OCI-LY1 (cell line): ENCODE results near the gene TOMM22.

Source experiments
- H2AFZ ChIP-seq: fragments of 200-600 bp; sonication (generic), shearing (Covaris generic); 2 replicates; pipeline ENCODE4 v1.6.0; 2014; ENCODE audit warnings: antibody characterized with exemption, mild to moderate bottlenecking, low read length
- H3F3A ChIP-seq: fragments of 200-600 bp; sonication (generic), shearing (Covaris generic); 2 replicates; pipeline ENCODE4 v1.6.0; 2014; ENCODE audit warnings: mild to moderate bottlenecking, antibody characterized with exemption, low read length, moderate library complexity; ENCODE audit not compliant: insufficient read depth
- H3K27ac ChIP-seq: fragments of 200-600 bp; sonication (generic); 2 replicates; pipeline ENCODE4 v1.5.1; 2014; ENCODE audit warnings: low read length, mixed run types, mild to moderate bottlenecking, low read depth; ENCODE audit not compliant: poor library complexity, severe bottlenecking
- H3K27me3 ChIP-seq: fragments of 200-600 bp; sonication (generic); 2 replicates; pipeline ENCODE4 v1.6.0; 2014; ENCODE audit warnings: antibody characterized with exemption, mild to moderate bottlenecking, low read length, moderate library complexity; ENCODE audit not compliant: insufficient read depth
- H3K36me3 ChIP-seq: fragments of 200-600 bp; sonication (generic); 2 replicates; pipeline ENCODE4 v1.6.1; 2014; ENCODE audit warnings: mild to moderate bottlenecking, antibody characterized with exemption, low read length, moderate library complexity, mixed read lengths; ENCODE audit not compliant: insufficient read depth
- H3K4me1 ChIP-seq: fragments of 200-600 bp; sonication (generic); 2 replicates; pipeline ENCODE4 v1.5.1; 2014; ENCODE audit warnings: mild to moderate bottlenecking, low read length, moderate library complexity; ENCODE audit not compliant: insufficient read depth, severe bottlenecking
- H3K4me2 ChIP-seq: fragments of 200-600 bp; sonication (generic), shearing (Covaris generic); 2 replicates; pipeline ENCODE4 v1.6.1; 2014; ENCODE audit warnings: low read length
- H3K4me3 ChIP-seq: fragments of 200-600 bp; sonication (generic); 2 replicates; pipeline ENCODE4 v1.5.1; 2014; ENCODE audit warnings: low read length, low read depth, mild to moderate bottlenecking, mixed read lengths; ENCODE audit not compliant: poor library complexity, severe bottlenecking
- H3K79me2 ChIP-seq: fragments of 200-600 bp; shearing (Covaris generic); 2 replicates; pipeline ENCODE4 v1.6.1; 2016; ENCODE audit warnings: mixed run types, low read length, mixed read lengths; ENCODE audit not compliant: insufficient read depth
- H3K9ac ChIP-seq: fragments of 200-600 bp; sonication (generic), shearing (Covaris generic); 2 replicates; pipeline ENCODE4 v1.6.1; 2014; ENCODE audit warnings: mild to moderate bottlenecking, low read length, mixed read lengths
- H3K9me2 ChIP-seq: fragments of 200-600 bp; sonication (generic), shearing (Covaris generic); 2 replicates; pipeline ENCODE4 v1.6.1; 2014; ENCODE audit warnings: low read depth, mild to moderate bottlenecking, low read length, mixed read lengths
- H3K9me3 ChIP-seq: fragments of 200-600 bp; shearing (Covaris generic); 2 replicates; pipeline ENCODE4 v1.6.1; 2014; ENCODE audit warnings: low read length, mixed read lengths
- H4K20me1 ChIP-seq: fragments of 200-600 bp; sonication (generic), shearing (Covaris generic); 2 replicates; pipeline ENCODE4 v1.6.0; 2016; ENCODE audit warnings: mild to moderate bottlenecking, low read length; ENCODE audit not compliant: insufficient read depth
- EZH2 ChIP-seq: fragments of 200-600 bp; sonication (generic), shearing (Covaris generic); IDR thresholded peaks from 2 replicates; pipeline ENCODE4 v1.8.0; 2017; ENCODE audit warnings: borderline replicate concordance, mixed run types, mild to moderate bottlenecking, antibody characterized with exemption, low read length, moderate library complexity, mixed read lengths
- TF ChIP-seq, protein P1 (sequence below): fragments of 200-600 bp; sonication (generic), shearing (Covaris generic); IDR thresholded peaks from 2 replicates; pipeline ENCODE4 v1.5.1; 2017; ENCODE audit warnings: mild to moderate bottlenecking, antibody characterized with exemption, low read length, moderate library complexity, mixed read lengths

Gene TOMM22

DNA sequence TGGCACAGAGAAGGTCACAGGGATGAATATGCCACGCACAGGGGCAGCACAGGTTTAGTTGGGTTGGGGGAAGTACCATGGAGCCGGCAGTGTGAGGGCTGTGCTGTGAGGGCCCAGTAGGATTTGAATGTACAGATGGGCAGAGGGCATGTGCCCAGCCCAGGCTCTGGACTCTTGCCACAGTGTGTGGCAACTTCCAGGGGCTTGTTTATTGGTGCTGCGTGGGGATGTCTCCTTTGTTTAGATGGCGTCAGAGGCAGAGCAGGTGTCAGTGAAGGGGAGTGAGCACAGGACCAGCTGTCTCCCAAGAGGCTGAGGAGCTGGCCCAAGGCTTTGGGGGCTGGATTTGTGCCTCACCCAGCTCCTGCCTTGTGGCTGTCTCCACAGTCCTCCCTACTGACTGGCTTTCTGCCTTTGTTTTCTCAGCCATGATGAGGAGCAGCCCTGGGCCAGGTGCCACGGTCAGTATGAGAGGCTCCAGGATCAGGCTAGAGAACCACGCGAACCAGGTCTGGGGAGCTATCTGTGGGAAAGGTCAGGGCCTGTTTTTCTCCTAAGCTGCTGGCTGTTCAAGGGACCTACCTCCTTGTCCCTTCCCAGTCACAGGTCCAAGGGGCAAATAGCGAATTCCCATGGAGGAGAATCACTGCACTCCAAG is 52.1 kb downstream of the TOMM22 start:
- TF ChIP-seq EZH2 = no peak
- TF ChIP-seq, protein P1, sequence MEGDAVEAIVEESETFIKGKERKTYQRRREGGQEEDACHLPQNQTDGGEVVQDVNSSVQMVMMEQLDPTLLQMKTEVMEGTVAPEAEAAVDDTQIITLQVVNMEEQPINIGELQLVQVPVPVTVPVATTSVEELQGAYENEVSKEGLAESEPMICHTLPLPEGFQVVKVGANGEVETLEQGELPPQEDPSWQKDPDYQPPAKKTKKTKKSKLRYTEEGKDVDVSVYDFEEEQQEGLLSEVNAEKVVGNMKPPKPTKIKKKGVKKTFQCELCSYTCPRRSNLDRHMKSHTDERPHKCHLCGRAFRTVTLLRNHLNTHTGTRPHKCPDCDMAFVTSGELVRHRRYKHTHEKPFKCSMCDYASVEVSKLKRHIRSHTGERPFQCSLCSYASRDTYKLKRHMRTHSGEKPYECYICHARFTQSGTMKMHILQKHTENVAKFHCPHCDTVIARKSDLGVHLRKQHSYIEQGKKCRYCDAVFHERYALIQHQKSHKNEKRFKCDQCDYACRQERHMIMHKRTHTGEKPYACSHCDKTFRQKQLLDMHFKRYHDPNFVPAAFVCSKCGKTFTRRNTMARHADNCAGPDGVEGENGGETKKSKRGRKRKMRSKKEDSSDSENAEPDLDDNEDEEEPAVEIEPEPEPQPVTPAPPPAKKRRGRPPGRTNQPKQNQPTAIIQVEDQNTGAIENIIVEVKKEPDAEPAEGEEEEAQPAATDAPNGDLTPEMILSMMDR = no peak
- Histone ChIP-seq H3K27ac (no peak overlapping the region), H3K9me2 (no peaks in the 10 kb centered on the region), H3K27me3 (no peaks in the 10 kb centered on the region), H3F3A (no peaks in the 10 kb centered on the region), H3K4me3 (no peak overlapping the region), H3K4me1 (no peaks in the 10 kb centered on the region), H3K79me2 (no peaks in the 10 kb centered on the region), H2AFZ (no peak overlapping the region), H3K36me3 (peaks cover 80% of the 10 kb centered on the region), H3K9ac (no peak overlapping the region), H3K9me3 (no peaks in the 10 kb centered on the region), H4K20me1 (no peaks in the 10 kb centered on the region), H3K4me2 (no peak overlapping the region)

GRCh38 chr22:38734421-38735100 is 52.8 kb downstream of the TOMM22 start:
- H3K27ac ChIP-seq = no peak overlapping the region
- H4K20me1 ChIP-seq = no peaks in the 10 kb centered on the region
- TF ChIP-seq, protein P1 = no peak
- no peak for TF ChIP-seq EZH2
- no peak overlapping the region for H3K4me3 ChIP-seq
- H3K9ac ChIP-seq = no peak overlapping the region
- H3K9me3 ChIP-seq = no peaks in the 10 kb centered on the region
- no peaks in the 10 kb centered on the region for H3K9me2 ChIP-seq
- H3K79me2 ChIP-seq = no peaks in the 10 kb centered on the region
- H3F3A ChIP-seq = no peaks in the 10 kb centered on the region
- H2AFZ ChIP-seq = no peak overlapping the region
- H3K36me3 ChIP-seq = peaks cover 81% of the 10 kb centered on the region
- no peaks in the 10 kb centered on the region for H3K4me1 ChIP-seq
- no peaks in the 10 kb centered on the region for H3K27me3 ChIP-seq
- no peak overlapping the region for H3K4me2 ChIP-seq
